Epithelial cell of proximal tubule (primary cell): Measurements from ENCODE around the gene CARD11. TPM values are rescaled to one million over a fixed set of nuclear protein-coding genes. Genes with fewer than 3 reads are reported as not detected.

Experiments used
- DNase-seq: peaks from one replicate; pipeline ENCODE4 v3.0.0-alpha.2; 2011; ENCODE audit warnings: low read depth
- H3K4me3 ChIP-seq: 2 replicates; pipeline ENCODE4 v1.5.1; 2011; ENCODE audit warnings: low read depth, mild to moderate bottlenecking, low read length
- CTCF ChIP-seq: conservative IDR thresholded peaks from 2 replicates; pipeline ENCODE4 v1.5.1; 2012; ENCODE audit warnings: low read depth, mild to moderate bottlenecking, low read length
- total RNA-seq: library from RNA; depleted of rRNA; stranded (reverse); fragments of >200 nt; gene quantifications from 2 replicates; pipeline ENCODE4 v1.2.3, GENCODE V29; 2015

The CARD11 gene
- total RNA-seq, 1 donor from 2014 or later = 18.7 TPM

GRCh38 chr7:2870471-2870931 is 173.2 kb downstream of the CARD11 start:
- no peak for DNase-seq

DNA sequence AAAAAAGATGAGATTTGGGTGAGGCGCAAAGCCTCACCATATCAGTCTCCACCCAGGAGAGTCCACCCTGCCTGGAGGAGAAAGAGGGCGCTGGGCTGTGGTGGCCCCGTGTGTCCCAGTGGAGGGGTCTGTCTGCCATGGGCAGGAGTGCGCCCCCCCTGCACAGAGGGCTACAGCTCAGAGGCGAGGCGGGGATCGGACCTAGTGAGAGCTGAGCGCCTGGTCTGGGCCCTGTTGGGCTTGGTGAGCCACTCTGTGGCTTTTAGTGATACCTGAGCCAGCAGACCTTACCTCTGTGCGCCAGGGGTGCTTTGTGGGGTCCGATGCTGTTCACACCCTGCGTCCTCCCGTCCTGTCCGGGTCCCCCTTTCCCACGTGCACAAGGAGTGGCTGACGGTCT is 173.7 kb downstream of the CARD11 start:
- no peak overlapping the region for H3K4me3 ChIP-seq
- no peak for DNase-seq
- TF ChIP-seq CTCF = no peak

More at GRCh38 chr7:2870471-2870931, 173.2 kb downstream of the CARD11 start:
- no peak for TF ChIP-seq CTCF
- H3K4me3 ChIP-seq = no peak overlapping the region

DNA sequence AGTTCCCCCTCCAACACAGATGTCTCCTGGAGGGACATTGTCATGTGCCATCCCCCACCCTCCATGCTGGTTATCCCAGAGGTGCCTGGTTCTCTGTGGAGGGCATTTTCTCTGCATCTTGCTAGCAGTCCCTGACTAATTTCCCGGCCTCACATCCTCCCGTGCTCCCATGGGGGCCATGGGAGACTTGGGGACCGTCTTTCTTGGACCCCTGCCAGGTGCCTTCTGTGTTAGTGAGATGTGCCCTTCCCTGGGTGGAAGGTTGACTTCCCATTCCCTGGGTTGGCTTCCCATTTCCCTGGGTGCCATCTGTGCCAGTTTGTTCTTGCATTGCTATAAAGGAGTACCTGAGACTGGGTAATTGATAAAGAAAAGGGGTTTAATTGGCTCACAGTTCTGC is 177.1 kb downstream of the CARD11 start:
- H3K4me3 ChIP-seq = no peak overlapping the region
- no peak for DNase-seq

GRCh38 chr7:2864999-2865670 is 178.5 kb downstream of the CARD11 start:
- DNase-seq = no peak
- no peak overlapping the region for H3K4me3 ChIP-seq
- TF ChIP-seq CTCF = peak; percentile 94

More for the DNA sequence above, 177.1 kb downstream of the CARD11 start:
- no peak for TF ChIP-seq CTCF

DNA sequence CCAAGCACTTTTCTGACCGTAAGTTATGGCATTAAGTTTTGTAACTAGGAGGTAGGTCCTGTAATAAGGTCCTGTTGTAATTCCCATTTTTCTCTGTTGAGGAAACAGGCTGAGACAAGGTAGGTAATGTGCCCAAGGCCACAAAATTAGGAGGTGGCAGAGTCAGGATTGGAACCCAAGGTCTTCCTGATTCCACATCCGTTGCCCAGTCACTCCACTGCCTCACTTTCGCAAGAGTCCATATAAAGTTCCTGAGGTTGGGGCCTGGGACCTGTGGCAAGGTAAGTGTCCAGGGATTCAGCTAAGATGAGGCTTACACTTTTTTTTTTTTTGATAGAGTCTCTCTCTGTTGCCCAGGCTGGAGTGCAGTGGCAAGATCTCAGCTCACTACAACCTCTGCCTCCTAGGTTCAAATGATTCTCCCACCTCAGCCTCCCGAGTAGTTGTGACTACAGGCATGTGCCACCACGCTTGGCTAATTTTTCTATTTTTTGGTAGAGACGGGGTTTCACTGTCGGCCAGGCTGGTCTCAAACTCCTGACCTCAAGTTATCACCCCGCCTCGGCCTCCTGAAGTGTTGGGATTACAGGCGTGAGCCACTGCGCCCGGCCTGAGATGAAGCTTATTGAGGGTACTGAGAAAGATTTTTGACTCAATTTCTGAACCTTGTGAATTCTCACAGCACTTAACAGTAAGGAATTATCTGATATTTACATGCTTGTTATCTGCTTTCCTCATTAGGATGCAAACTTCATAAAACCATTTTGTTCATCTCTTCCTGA is 179.3 kb downstream of the CARD11 start:
- H3K4me3 ChIP-seq = no peak overlapping the region
- DNase-seq = no peak
- no peak for TF ChIP-seq CTCF

DNA sequence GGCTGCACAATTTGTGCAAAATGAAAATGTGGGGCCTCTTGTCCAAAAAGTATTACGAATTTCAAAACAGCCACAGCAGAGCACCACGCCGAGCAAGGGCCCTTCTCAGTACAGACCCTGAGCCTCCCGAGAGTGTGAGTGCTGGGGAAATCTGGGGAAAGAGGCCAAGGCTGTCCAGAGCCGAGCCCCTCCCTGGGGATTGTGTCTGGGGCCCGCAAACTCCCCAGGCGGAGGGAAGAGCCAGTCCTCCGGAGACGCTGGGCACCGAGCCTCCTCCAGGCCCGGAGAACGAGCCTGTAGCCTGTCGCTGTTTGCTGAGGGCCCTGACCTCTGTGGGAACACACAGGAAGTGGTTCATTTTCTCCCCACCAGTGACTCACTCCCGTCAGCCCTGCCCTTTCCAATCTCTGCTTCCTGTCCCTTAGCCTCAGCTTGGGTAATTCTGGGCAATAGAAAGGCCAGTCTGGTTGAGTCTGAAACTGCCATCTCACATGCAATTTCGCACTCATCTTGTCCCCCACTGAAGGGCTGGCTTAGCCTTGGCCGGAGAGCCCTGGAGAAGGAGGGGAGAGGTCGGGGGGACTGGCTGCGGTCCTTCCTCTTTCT is 180.1 kb downstream of the CARD11 start:
- TF ChIP-seq CTCF = no peak
- no peak overlapping the region for H3K4me3 ChIP-seq
- DNase-seq = no peak
